OCI-LY3 (cell line): ENCODE measurements around the gene TAS1R2.

Experiments used
- EZH2phosphoT487 ChIP-seq: fragments of 200-600 bp; shearing (Covaris generic); IDR thresholded peaks from 2 replicates; pipeline ENCODE4 v1.6.1; 2018; ENCODE audit warnings: antibody characterized with exemption, mixed run types, low read depth
- TF ChIP-seq, protein P1 (sequence below): fragments of 200-600, 300-600 bp; sonication (generic); IDR thresholded peaks from 2 replicates; pipeline ENCODE4 v1.5.1; 2014; ENCODE audit warnings: antibody characterized with exemption, low read length, low read depth

DNA sequence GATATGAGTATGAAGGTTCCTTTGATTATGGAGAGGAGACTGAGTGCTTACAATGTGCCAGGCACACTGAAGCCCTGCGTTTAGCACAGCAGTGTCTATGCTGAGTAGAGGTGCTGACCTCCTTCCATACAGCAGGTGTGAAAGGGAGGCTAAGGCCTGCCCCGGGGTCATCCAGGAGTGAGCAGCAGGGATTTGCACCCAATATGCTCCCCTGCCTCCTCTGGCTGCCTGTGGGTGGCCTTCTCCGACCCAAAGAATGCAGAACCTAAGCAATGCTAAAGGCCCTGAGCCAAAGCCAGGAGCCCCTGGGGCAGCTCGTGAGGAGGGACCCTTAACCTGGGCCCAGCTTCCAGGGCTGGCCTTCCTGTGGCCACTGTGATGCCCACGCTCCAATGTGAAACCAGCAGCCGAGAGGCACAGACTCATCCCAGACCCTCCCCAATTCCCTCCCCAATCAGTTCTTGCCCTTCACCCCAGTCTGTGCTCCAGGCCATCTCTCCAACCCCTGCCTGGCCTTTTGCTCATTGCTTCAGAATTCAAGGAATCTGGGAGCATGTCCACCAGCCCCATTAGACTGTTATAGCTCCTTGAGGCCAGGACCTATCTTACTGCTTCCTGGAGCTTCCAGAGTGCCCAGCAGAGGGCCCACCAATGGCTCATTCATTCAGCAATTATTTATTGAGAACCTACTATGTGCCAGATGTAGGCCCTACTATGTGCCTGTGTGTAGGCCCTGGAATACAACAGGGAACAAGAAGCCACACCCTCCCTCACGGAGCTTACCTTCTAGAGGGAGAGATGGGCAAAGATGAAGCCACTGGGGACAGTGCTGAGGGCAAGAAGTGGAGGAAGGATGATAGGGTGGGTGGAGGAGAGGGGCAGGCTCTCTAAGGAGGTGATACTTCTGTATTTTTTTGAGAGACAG, 53.3 kb downstream of the TAS1R2 start:
- TF ChIP-seq, protein P1, sequence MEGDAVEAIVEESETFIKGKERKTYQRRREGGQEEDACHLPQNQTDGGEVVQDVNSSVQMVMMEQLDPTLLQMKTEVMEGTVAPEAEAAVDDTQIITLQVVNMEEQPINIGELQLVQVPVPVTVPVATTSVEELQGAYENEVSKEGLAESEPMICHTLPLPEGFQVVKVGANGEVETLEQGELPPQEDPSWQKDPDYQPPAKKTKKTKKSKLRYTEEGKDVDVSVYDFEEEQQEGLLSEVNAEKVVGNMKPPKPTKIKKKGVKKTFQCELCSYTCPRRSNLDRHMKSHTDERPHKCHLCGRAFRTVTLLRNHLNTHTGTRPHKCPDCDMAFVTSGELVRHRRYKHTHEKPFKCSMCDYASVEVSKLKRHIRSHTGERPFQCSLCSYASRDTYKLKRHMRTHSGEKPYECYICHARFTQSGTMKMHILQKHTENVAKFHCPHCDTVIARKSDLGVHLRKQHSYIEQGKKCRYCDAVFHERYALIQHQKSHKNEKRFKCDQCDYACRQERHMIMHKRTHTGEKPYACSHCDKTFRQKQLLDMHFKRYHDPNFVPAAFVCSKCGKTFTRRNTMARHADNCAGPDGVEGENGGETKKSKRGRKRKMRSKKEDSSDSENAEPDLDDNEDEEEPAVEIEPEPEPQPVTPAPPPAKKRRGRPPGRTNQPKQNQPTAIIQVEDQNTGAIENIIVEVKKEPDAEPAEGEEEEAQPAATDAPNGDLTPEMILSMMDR = no peak
- TF ChIP-seq EZH2phosphoT487 = no peak
